ENCODE results near the gene TMEM168. TPM values are rescaled to one million over a fixed set of nuclear protein-coding genes. Genes with fewer than 3 reads are reported as not detected.
"Not testable (repeated sequence)": the region's sequence is repeated elsewhere in the genome, so short reads cannot be mapped to it uniquely, and the experiment has no call there.

The TMEM168 gene, protein sequence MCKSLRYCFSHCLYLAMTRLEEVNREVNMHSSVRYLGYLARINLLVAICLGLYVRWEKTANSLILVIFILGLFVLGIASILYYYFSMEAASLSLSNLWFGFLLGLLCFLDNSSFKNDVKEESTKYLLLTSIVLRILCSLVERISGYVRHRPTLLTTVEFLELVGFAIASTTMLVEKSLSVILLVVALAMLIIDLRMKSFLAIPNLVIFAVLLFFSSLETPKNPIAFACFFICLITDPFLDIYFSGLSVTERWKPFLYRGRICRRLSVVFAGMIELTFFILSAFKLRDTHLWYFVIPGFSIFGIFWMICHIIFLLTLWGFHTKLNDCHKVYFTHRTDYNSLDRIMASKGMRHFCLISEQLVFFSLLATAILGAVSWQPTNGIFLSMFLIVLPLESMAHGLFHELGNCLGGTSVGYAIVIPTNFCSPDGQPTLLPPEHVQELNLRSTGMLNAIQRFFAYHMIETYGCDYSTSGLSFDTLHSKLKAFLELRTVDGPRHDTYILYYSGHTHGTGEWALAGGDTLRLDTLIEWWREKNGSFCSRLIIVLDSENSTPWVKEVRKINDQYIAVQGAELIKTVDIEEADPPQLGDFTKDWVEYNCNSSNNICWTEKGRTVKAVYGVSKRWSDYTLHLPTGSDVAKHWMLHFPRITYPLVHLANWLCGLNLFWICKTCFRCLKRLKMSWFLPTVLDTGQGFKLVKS
- total RNA-seq = 10 to 100 TPM; 16.0 to 24.1 (median 20.3) TPM
- 27.8 TPM for total RNA-seq (2013)
- total RNA-seq = 20.6 to 66.7 (median 41.2) reads per million in 29 experiments

- Histone ChIP-seq H3K9me3 (no peaks in the 10 kb centered on the region), H3K4me1 (ENCODE audit: control insufficient read depth in 1 of 2, extremely low read depth in 1 of 2, insufficient read depth in 2 of 2, low read length in 2 of 2) (peaks cover 10 to 11% of the 10 kb centered on the region in 2 experiments), H3K27me3 (replicated peaks in 1 of 2; ENCODE audit: control insufficient read depth in 2 of 2, extremely low read depth in 1 of 2, insufficient read depth in 2 of 2, low read length in 1 of 2) (peaks cover 0 to 2% of the 10 kb centered on the region in 2 experiments), H3K4me3 (ENCODE audit: control insufficient read depth in 1 of 2, extremely low read depth in 1 of 2, low read length in 1 of 2) (peak within 1 kb of the TSS; percentile 98 to 99), H3K36me3 (ENCODE audit: control insufficient read depth in 2 of 2, extremely low read depth in 1 of 2, insufficient read depth in 1 of 2, low read length in 1 of 2) (no peaks in the 10 kb centered on the region), H3K27ac (ENCODE audit: low read length) (peak within 1 kb of the TSS; percentile 86)
- CTCF ChIA-PET = no interaction called here
- WGBS (ENCODE audit: insufficient coverage) = under 1% methylated on average over 67 of the region's 67 CpGs
- H3K27ac Mint-ChIP-seq = peak within 1 kb of the TSS; percentile 86 to 88
- H3K9me3 Mint-ChIP-seq = no peaks in the 10 kb centered on the region
- peaks cover 39 to 48% (median 47%) of the 10 kb centered on the region in 3 donors for H3K4me1 Mint-ChIP-seq
- H3K36me3 Mint-ChIP-seq = peaks cover 8% of the 10 kb centered on the region
- peak; percentile 89 to 94 (median 92) for ATAC-seq (replicated peaks in 1 of 4)
- peak; percentile 71 to 90 (median 82) for DNase-seq
- POLR2A ChIA-PET = interaction anchor here (0.6 to 0.9 kb wide), 3 partner anchors 52 to 340 kb away, joined by 3 to 4 read pairs (median 3); partner anchors contain the start of gene IFRD1 (in 1 of the 2)
- H3K4me3 Mint-ChIP-seq = peak within 1 kb of the TSS; percentile 83 to 94 (median 88)
- H3K27me3 Mint-ChIP-seq = no peaks in the 10 kb centered on the region
Measured at GRCh38 chr7:112789817-112790585, at the start of gene TMEM168. Gene TMEM168, minus strand, starts transcription at chr7:112790393. Its CDS starts 5,568 bp downstream, at chr7:112784825.

DNA sequence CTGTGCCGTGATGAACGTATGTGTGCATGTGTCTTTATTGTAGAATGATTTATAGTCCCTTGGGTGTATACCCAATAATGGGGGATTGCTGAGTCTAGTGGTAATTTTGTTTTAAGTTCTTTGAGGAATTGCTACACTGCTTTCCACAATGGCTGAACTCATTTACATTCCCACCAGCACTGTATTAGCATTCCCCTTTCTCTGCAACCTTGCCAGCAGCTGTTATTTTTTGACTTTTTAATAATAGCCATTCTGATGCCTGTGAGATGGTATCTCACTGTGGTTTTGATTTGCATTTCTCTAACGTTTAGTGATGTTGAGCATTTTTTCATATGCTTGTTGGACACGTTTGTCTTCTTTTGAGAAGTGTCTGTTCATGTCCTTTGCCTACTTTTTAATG lies 45.7 kb upstream of the TMEM168 start:
- POLR2A ChIA-PET; H3K4me1 ChIP-seq (ENCODE audit: control insufficient read depth in 1 of 2, extremely low read depth in 1 of 2, insufficient read depth in 2 of 2, low read length in 2 of 2); DNase-seq; H3K27me3 ChIP-seq (replicated peaks in 1 of 2; ENCODE audit: control insufficient read depth in 2 of 2, extremely low read depth in 1 of 2, insufficient read depth in 2 of 2, low read length in 1 of 2); H3K9me3 Mint-ChIP-seq; H3K27ac ChIP-seq (ENCODE audit: low read length); H3K27me3 Mint-ChIP-seq; CTCF ChIA-PET; H3K4me3 ChIP-seq (ENCODE audit: control insufficient read depth in 1 of 2, extremely low read depth in 1 of 2, low read length in 1 of 2); H3K36me3 ChIP-seq (ENCODE audit: control insufficient read depth in 2 of 2, extremely low read depth in 1 of 2, insufficient read depth in 1 of 2, low read length in 1 of 2); ATAC-seq (replicated peaks in 1 of 4); H3K9me3 ChIP-seq; H3K4me3 Mint-ChIP-seq; H3K4me1 Mint-ChIP-seq; H3K27ac Mint-ChIP-seq: not testable (repeated sequence)
- H3K36me3 Mint-ChIP-seq = peaks cover 69% of the 10 kb centered on the region
- 95% methylated on average over 3 of the region's 4 CpGs for WGBS (ENCODE audit: insufficient coverage)

DNA sequence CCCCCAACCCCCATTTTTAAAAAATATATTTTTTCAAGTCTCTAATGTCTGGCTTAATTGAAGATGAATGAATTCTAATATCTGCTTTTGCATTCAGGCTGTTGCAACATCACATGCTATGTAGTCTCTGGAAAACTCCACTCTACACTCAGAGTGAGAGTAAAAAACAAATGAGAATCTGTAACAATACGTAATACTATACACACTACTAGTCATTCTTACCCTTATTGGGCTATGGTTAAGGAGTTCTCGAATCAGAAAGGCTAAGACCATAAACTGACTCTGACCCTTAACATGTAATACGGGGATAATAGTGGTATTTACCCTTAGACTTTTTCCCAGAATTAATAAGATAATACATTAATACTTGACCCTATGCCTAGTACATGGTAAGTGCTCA lies 42.9 kb upstream of the TMEM168 start:
- H3K27me3 ChIP-seq (replicated peaks in 1 of 2; ENCODE audit: control insufficient read depth in 2 of 2, extremely low read depth in 1 of 2, insufficient read depth in 2 of 2, low read length in 1 of 2) = no peaks in the 10 kb centered on the region
- CTCF ChIA-PET = no interaction called here
- ATAC-seq (replicated peaks in 1 of 4) (no peak), DNase-seq (no peak)
- POLR2A ChIA-PET = no interaction called here
- Mint-ChIP-seq H3K27ac (no peak overlapping the region), H3K4me1 (no peaks in the 10 kb centered on the region), H3K36me3 (peaks cover 83% of the 10 kb centered on the region), H3K27me3 (no peaks in the 10 kb centered on the region), H3K4me3 (no peak overlapping the region), H3K9me3 (peaks cover 6 to 22% (median 14%) of the 10 kb centered on the region in 3 donors)
- H3K27ac ChIP-seq (ENCODE audit: low read length) = no peak overlapping the region
- no CpG with 5 or more reads among the region's 3 CpGs for WGBS (ENCODE audit: insufficient coverage)
- H3K36me3 ChIP-seq (ENCODE audit: control insufficient read depth in 2 of 2, extremely low read depth in 1 of 2, insufficient read depth in 1 of 2, low read length in 1 of 2) = peaks cover 6 to 24% of the 10 kb centered on the region in 2 donors
- H3K9me3 ChIP-seq = peaks cover 2% of the 10 kb centered on the region
- H3K4me3 ChIP-seq (ENCODE audit: control insufficient read depth in 1 of 2, extremely low read depth in 1 of 2, low read length in 1 of 2) = no peak overlapping the region
- no peaks in the 10 kb centered on the region for H3K4me1 ChIP-seq (ENCODE audit: control insufficient read depth in 1 of 2, extremely low read depth in 1 of 2, insufficient read depth in 2 of 2, low read length in 2 of 2)

DNA sequence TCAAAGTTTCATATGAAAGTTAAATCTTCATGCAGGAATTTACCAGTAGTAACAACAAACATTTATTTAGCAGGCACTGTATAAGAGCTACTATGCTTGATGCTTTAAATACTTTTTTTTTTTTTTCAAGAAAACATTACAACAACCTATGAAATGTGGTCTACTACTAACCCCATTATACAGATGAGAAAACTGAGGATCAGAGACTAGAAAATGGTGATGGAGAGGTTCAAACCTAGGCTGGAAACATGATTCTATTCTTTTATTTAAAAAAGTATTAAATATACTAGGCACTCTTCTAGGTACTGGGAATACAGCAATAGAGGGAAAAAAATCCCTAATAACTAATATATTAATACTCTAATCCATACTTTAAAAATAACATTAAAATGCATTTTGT lies 40.6 kb upstream of the TMEM168 start:
- POLR2A ChIA-PET = no interaction called here
- Mint-ChIP-seq H3K27me3 (no peaks in the 10 kb centered on the region), H3K36me3 (peaks cover 79% of the 10 kb centered on the region), H3K27ac (no peak overlapping the region), H3K9me3 (peaks cover 6 to 20% (median 14%) of the 10 kb centered on the region in 3 donors), H3K4me3 (no peak overlapping the region), H3K4me1 (no peaks in the 10 kb centered on the region)
- Histone ChIP-seq H3K4me1 (ENCODE audit: control insufficient read depth in 1 of 2, extremely low read depth in 1 of 2, insufficient read depth in 2 of 2, low read length in 2 of 2) (no peaks in the 10 kb centered on the region), H3K4me3 (ENCODE audit: control insufficient read depth in 1 of 2, extremely low read depth in 1 of 2, low read length in 1 of 2) (no peak overlapping the region), H3K27me3 (replicated peaks in 1 of 2; ENCODE audit: control insufficient read depth in 2 of 2, extremely low read depth in 1 of 2, insufficient read depth in 2 of 2, low read length in 1 of 2) (no peaks in the 10 kb centered on the region), H3K27ac (ENCODE audit: low read length) (no peak overlapping the region), H3K9me3 (no peaks in the 10 kb centered on the region), H3K36me3 (ENCODE audit: control insufficient read depth in 2 of 2, extremely low read depth in 1 of 2, insufficient read depth in 1 of 2, low read length in 1 of 2) (peaks cover 10 to 24% of the 10 kb centered on the region in 2 donors)
- CTCF ChIA-PET = interaction anchor here in 1 of 2 donors (0.7 kb wide), 1 partner anchor 39 kb away, joined by 4 read pairs; no protein-coding TSS in a partner anchor
- no peak for ATAC-seq (replicated peaks in 1 of 4)
- DNase-seq = no peak

DNA sequence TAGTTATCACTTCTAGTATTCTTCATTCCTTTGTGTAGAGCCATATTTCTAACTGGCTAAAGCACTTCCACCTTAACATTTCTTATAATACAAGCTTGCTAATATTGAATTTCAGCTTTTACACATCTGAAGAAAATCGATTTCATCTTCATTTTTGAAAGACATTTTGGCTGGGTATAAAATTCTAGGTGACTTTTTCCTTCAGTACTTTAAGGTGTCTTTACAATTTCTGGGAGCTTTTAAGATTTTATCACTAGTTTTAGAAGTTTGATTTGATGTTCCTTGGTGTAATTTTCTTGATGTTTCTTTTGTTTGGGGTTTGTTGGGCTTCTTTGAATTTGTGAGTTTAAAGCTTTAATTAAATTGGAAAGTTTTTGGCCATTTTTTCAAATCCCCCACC lies 38.5 kb upstream of the TMEM168 start:
- no peak overlapping the region for H3K4me3 Mint-ChIP-seq
- WGBS (ENCODE audit: insufficient coverage) = no CpG with 5 or more reads among the region's 1 CpG
- Histone ChIP-seq H3K9me3 (no peaks in the 10 kb centered on the region), H3K4me1 (ENCODE audit: control insufficient read depth in 1 of 2, extremely low read depth in 1 of 2, insufficient read depth in 2 of 2, low read length in 2 of 2) (no peaks in the 10 kb centered on the region), H3K27ac (ENCODE audit: low read length) (no peak overlapping the region), H3K27me3 (replicated peaks in 1 of 2; ENCODE audit: control insufficient read depth in 2 of 2, extremely low read depth in 1 of 2, insufficient read depth in 2 of 2, low read length in 1 of 2) (no peaks in the 10 kb centered on the region), H3K36me3 (ENCODE audit: control insufficient read depth in 2 of 2, extremely low read depth in 1 of 2, insufficient read depth in 1 of 2, low read length in 1 of 2) (peaks cover 10 to 28% of the 10 kb centered on the region in 2 donors), H3K4me3 (ENCODE audit: control insufficient read depth in 1 of 2, extremely low read depth in 1 of 2, low read length in 1 of 2) (no peak overlapping the region)
- H3K36me3 Mint-ChIP-seq = peaks cover 76% of the 10 kb centered on the region
- DNase-seq (no peak), ATAC-seq (replicated peaks in 1 of 4) (no peak)
- no peaks in the 10 kb centered on the region for H3K4me1 Mint-ChIP-seq
- no peaks in the 10 kb centered on the region for H3K27me3 Mint-ChIP-seq
- POLR2A ChIA-PET = no interaction called here
- H3K9me3 Mint-ChIP-seq = peaks cover 6 to 17% (median 12%) of the 10 kb centered on the region in 3 donors
- no peak overlapping the region for H3K27ac Mint-ChIP-seq
- CTCF ChIA-PET = no interaction called here

- Histone ChIP-seq H3K27ac (ENCODE audit: low read length) (no peak overlapping the region), H3K4me3 (ENCODE audit: control insufficient read depth in 1 of 2, extremely low read depth in 1 of 2, low read length in 1 of 2) (no peak overlapping the region), H3K36me3 (ENCODE audit: control insufficient read depth in 2 of 2, extremely low read depth in 1 of 2, insufficient read depth in 1 of 2, low read length in 1 of 2) (peaks cover 0 to 7% of the 10 kb centered on the region in 2 donors), H3K27me3 (replicated peaks in 1 of 2; ENCODE audit: control insufficient read depth in 2 of 2, extremely low read depth in 1 of 2, insufficient read depth in 2 of 2, low read length in 1 of 2) (no peaks in the 10 kb centered on the region), H3K9me3 (no peaks in the 10 kb centered on the region), H3K4me1 (ENCODE audit: control insufficient read depth in 1 of 2, extremely low read depth in 1 of 2, insufficient read depth in 2 of 2, low read length in 2 of 2) (no peaks in the 10 kb centered on the region)
- DNase-seq (no peak), ATAC-seq (replicated peaks in 1 of 4) (no peak)
- H3K27ac Mint-ChIP-seq = no peak overlapping the region
- ChIA-PET CTCF (interaction anchor here (0.5 to 1.2 kb wide), 2 partner anchors 9 to 412 kb away, joined by 4 to 5 read pairs; no protein-coding TSS in a partner anchor), POLR2A (no interaction called here)
- peaks cover 57% of the 10 kb centered on the region for H3K36me3 Mint-ChIP-seq
- peaks cover 2 to 12% (median 11%) of the 10 kb centered on the region in 3 donors for H3K9me3 Mint-ChIP-seq
- no peaks in the 10 kb centered on the region for H3K27me3 Mint-ChIP-seq
- no peak overlapping the region for H3K4me3 Mint-ChIP-seq
- no peaks in the 10 kb centered on the region for H3K4me1 Mint-ChIP-seq
Measured at GRCh38 chr7:112821345-112821744, 31.2 kb upstream of the TMEM168 start.

All from T-cell (primary cell).